HG02840 (cell line): ENCODE results near the gene PIP5KL1.

Experiments used
- ATAC-seq: cut with Tn5 transposase; IDR thresholded peaks from one replicate; pipeline ENCODE4 v1.9.1; 2021; ENCODE audit warnings: mild to moderate bottlenecking, moderate library complexity, moderate number of reproducible peaks; ENCODE audit not compliant: unreplicated experiment, low FRiP score

Gene PIP5KL1

DNA sequence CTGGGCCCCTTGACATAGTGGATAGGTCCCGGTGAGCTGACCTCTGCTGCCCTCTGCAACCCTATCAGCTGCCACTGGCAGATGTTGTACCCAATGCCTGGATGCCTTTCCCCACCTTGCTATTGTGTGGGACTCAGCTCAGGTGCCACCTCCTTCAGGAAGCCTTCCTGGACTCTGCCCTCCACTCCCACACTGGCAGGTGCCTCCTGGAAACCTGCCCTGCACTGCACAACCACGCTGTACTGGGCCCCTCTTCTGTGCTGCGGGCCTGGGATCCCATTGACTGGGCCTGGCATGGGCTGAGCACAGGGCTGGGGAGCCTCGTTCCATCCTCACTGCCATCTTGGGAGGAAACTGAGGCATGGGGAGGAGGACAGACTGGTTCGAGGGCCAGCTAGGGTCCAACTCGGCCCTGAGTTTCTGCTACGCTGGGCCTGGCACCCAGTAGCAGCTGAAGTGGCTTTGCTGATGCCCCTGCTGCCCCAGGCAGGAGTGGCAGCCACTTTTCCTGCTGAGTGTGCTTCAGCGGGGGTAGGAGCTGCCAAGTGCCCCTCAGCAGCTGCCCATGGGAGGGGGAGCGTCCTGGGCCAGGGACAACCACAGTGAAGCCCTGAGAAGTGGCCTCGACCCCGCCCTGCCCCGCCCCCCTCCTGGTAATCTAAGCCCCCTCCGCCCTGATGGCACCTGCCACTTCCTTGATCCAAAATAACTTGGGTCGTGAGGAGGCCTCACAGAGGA, 54.4 kb downstream of the PIP5KL1 start:
- ATAC-seq: no peak

DNA sequence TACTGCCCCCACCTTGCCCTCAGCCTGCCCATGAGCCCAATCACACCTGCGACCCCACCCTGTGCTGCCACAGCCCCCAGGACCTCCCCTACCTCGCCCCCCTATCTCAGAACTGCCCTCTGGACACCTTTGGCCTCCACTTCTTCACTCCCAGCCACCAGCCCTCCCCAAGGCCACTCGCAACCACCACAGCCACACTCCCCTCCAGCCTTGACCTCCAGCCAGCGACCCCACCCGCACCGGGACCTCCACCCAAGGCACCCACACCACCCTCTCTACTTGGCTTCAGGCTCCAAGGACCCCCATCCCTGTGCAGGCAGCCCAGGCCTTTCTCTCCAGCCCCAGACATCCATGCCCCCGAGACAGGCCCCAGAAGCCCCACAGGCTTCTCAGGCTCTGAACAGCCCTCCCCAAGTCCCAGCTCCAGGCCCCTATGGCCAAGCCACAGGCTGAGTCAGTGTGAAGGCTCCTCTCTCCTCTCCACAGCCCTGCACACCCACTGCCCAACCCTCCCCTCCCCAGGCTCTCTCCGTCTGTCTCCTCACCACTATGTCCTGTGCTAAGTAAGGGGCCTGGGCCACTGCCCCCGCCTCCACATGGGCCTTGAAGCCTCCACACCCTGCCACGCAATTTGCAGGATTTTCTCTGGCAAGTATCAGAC, 55.1 kb downstream of the PIP5KL1 start:
- ATAC-seq: no peak

GRCh38 chr9:127874301-127875221, 56.0 kb downstream of the PIP5KL1 start:
- ATAC-seq: no peak

- ATAC-seq: no peak
These were observed 56.7 kb downstream of the PIP5KL1 start for GRCh38 chr9:127873886-127874285.

DNA sequence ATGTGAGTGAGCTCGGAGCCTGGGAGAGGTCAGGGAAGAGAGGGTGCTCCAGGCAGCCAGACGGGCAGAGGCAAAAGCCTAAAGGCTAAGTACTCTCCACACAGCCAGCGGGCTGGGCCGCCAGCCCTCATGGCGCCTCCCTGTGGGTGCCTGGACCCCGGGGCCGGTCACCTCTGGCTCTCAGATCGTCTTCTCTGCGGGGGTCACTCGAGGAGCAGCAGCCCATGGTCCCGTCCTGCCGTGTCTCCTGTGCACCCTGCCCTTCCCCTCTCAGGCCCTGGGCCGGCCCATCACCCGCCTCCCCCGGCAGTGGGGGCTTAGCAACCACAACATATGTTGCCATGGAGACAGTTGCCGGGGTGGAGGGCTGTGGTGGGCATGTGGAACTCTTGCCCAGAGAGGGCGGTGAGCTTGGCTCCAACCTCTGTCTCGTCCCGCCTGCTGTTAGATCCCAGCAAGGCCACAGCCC, 57.3 kb downstream of the PIP5KL1 start:
- no peak for ATAC-seq

- ATAC-seq: no peak
These were observed 58.0 kb downstream of the PIP5KL1 start for GRCh38 chr9:127872369-127873222.

- no peak for ATAC-seq
These were observed 59.0 kb downstream of the PIP5KL1 start for GRCh38 chr9:127871531-127871930.

- ATAC-seq: no peak
These were observed 59.7 kb downstream of the PIP5KL1 start for GRCh38 chr9:127870887-127871286.
